ENCODE data around the gene CERKL. TPM values are rescaled to one million over a fixed set of nuclear protein-coding genes. Genes with fewer than 3 reads are reported as not detected.

The CERKL gene
- total and polyA plus RNA-seq, 2 experiments from 2014 or later, result 0.32 to 0.69 TPM

- TF ChIP-seq ZNF114 (CRISPR knock-in tag; IDR thresholded peaks at IDR 0.05) (no peak), CREB1 (CRISPR knock-in tag; IDR thresholded peaks at IDR 0.05; ENCODE audit: low read depth) (no peak), POLR2AphosphoS5 (IDR thresholded peaks at IDR 0.05; ENCODE audit: low read depth) (no peak), REST (IDR thresholded peaks at IDR 0.05; ENCODE audit: unreplicated experiment) (no peak), JUNB (IDR thresholded peaks at IDR 0.05; ENCODE audit: unreplicated experiment) (no peak), ZNF331 (CRISPR knock-in tag; IDR thresholded peaks at IDR 0.05; ENCODE audit: low read depth) (no peak), STAT1 (IDR thresholded peaks at IDR 0.05; ENCODE audit: unreplicated experiment) (no peak), EZH2 (IDR thresholded peaks at IDR 0.05; ENCODE audit: low read depth, unreplicated experiment) (no peak)
These were observed 13.7 kb upstream of the CERKL start (continued) for GRCh38 chr2:181670632-181671031.

- Mint-ChIP-seq H3K4me1 (peaks cover 15% of the 10 kb centered on the region), H3K27me3 (ENCODE audit: insufficient read depth, low read depth, poor library complexity) (peaks cover 5% of the 10 kb centered on the region), H3K27ac (no peak overlapping the region), H3K9me3 (peaks cover 20% of the 10 kb centered on the region; the same call in 2 of the 3 replicates), H3K4me3 (no peak overlapping the region), H3K36me3 (ENCODE audit: low read depth) (peaks cover 17% of the 10 kb centered on the region; the same call in 2 of the 3 replicates)
- DNase-seq (ENCODE audit: low spot score), result peak; percentile 67
- H4K20me1 ChIP-seq (replicated peaks; ENCODE audit: insufficient read depth), result no peaks in the 10 kb centered on the region
- peak overlapping the region; percentile 27 for H3K4me2 ChIP-seq
- ATAC-seq, result peak; percentile 72
- H3F3A ChIP-seq (replicated peaks; ENCODE audit: low read depth), result no peaks in the 10 kb centered on the region
- no peak overlapping the region for H2AFZ ChIP-seq
- H3K36me3 ChIP-seq (ENCODE audit: insufficient read depth), result no peaks in the 10 kb centered on the region
- peaks cover 52% of the 10 kb centered on the region for H3K27me3 ChIP-seq (ENCODE audit: insufficient read depth)
- H3K9me2 ChIP-seq (ENCODE audit: insufficient read depth), result no peaks in the 10 kb centered on the region; the same call in 1 of the 2 replicates
- no peaks in the 10 kb centered on the region for H3K79me2 ChIP-seq (replicated peaks; ENCODE audit: insufficient read depth)
- H3K4me3 ChIP-seq, result no peak overlapping the region
- no peak overlapping the region for H3K27ac ChIP-seq (ENCODE audit: low read depth)
- H3K4me1 ChIP-seq (ENCODE audit: insufficient read depth), result peaks cover 14% of the 10 kb centered on the region
- TF ChIP-seq EZH2phosphoT487 (IDR thresholded peaks at IDR 0.05; ENCODE audit: unreplicated experiment) (no peak), NANOG (IDR thresholded peaks at IDR 0.05; ENCODE audit: borderline replicate concordance) (no peak; the same call in 1 of the 2 replicates), CTCF (conservative IDR thresholded peaks at IDR 0.05; ENCODE audit: low read depth in 2 of 2) (no peak), REST (IDR thresholded peaks at IDR 0.05; ENCODE audit: unreplicated experiment) (no peak), CREB1 (CRISPR knock-in tag; IDR thresholded peaks at IDR 0.05; ENCODE audit: low read depth) (no peak), EZH2 (IDR thresholded peaks at IDR 0.05; ENCODE audit: low read depth, unreplicated experiment) (no peak), STAT1 (IDR thresholded peaks at IDR 0.05; ENCODE audit: unreplicated experiment) (no peak)
These were observed 10.3 kb upstream of the CERKL start for GRCh38 chr2:181667234-181667633.

All from GM23338 (cell line).